GM10847 (cell line): Measurements from ENCODE around the gene CXCL14.

Experiments used
- POLR2A ChIP-seq: IDR thresholded peaks from 2 replicates; pipeline ENCODE4 v1.6.1; 2011; ENCODE audit not compliant: insufficient read length; ENCODE audit errors: extremely low read depth

CXCL14 gene

GRCh38 chr5:135582099-135582781 is 3.4 kb upstream of the CXCL14 start:
- no peak for TF ChIP-seq POLR2A

GRCh38 chr5:135578305-135578684 is 496 bp downstream of the CXCL14 start:
- TF ChIP-seq POLR2A = no peak

- TF ChIP-seq POLR2A = no peak
Measured at GRCh38 chr5:135577421-135577820, 1.4 kb downstream of the CXCL14 start.

GRCh38 chr5:135576075-135576599 is 2.7 kb downstream of the CXCL14 start:
- TF ChIP-seq POLR2A = no peak

GRCh38 chr5:135574493-135574892 is 4.3 kb downstream of the CXCL14 start:
- TF ChIP-seq POLR2A = no peak

- no peak for TF ChIP-seq POLR2A
Measured at GRCh38 chr5:135571902-135572301, 6.9 kb downstream of the CXCL14 start.

GRCh38 chr5:135571066-135571609 is 7.7 kb downstream of the CXCL14 start:
- TF ChIP-seq POLR2A = no peak

GRCh38 chr5:135570453-135570764 is 8.4 kb downstream of the CXCL14 start:
- no peak for TF ChIP-seq POLR2A

GRCh38 chr5:135569755-135570452 is 8.9 kb downstream of the CXCL14 start:
- TF ChIP-seq POLR2A = no peak

GRCh38 chr5:135568923-135569360 is 9.8 kb downstream of the CXCL14 start:
- TF ChIP-seq POLR2A = no peak

GRCh38 chr5:135568246-135568645 is 10.5 kb downstream of the CXCL14 start:
- TF ChIP-seq POLR2A = no peak

GRCh38 chr5:135567661-135568060 is 11.1 kb downstream of the CXCL14 start:
- TF ChIP-seq POLR2A = no peak

- TF ChIP-seq POLR2A = no peak
Measured at GRCh38 chr5:135566422-135567400, 12.1 kb downstream of the CXCL14 start.

GRCh38 chr5:135565725-135566421 is 12.9 kb downstream of the CXCL14 start:
- TF ChIP-seq POLR2A = no peak

- no peak for TF ChIP-seq POLR2A
Measured at GRCh38 chr5:135565266-135565665, 13.5 kb downstream of the CXCL14 start.
